ENCODE measurements around the gene PERM1. TPM values are rescaled to one million over a fixed set of nuclear protein-coding genes. Genes with fewer than 3 reads are reported as not detected.
"Not testable (repeated sequence)": the region's sequence is repeated elsewhere in the genome, so short reads cannot be mapped to it uniquely, and the experiment has no call there.

Gene PERM1
- total RNA-seq, 1 donor from 2014 or later: not detected

DNA sequence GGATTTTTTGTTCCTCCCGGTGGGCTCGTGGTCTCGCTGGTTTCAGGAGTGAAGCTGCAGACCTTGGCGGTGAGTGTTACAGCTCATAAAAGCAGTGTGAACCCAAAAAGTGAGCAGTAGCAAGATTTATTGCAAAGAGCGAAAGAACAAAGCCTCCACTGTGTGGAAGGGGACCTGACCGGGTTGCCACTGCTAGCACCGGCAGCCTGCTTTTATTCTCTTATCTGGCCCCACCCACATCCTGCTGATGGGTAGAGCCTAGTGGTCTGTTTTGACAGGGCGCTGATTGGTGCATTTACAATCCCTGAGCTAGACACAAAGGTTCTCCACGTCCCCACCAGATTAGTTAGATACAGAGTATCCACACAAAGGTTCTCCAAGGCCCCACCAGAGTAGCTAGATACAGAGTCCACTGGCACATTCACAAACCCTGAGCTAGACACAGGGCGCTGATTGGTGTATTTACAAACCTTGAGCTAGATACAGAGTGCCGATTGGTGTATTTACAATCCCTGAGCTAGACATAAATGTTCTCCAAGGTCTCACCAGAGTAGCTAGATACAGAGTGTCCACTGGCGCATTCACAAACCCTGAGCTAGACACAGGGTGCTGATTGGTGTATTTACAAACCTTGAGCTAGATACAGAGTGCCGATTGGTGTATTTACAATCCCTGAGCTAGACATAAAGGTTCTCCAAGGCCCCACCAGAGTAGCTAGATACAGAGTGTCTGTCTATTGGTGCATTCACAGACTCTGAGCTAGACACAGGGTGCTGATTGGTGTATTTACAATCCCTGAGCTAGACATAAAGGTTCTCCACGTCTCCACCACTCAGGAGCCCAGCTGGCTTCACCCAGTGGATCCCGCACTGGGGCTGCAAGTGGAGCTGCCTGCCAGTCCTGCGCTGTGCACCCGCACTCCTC is 35.8 kb upstream of the PERM1 start:
- FAIRE-seq: not testable (repeated sequence)

DNA sequence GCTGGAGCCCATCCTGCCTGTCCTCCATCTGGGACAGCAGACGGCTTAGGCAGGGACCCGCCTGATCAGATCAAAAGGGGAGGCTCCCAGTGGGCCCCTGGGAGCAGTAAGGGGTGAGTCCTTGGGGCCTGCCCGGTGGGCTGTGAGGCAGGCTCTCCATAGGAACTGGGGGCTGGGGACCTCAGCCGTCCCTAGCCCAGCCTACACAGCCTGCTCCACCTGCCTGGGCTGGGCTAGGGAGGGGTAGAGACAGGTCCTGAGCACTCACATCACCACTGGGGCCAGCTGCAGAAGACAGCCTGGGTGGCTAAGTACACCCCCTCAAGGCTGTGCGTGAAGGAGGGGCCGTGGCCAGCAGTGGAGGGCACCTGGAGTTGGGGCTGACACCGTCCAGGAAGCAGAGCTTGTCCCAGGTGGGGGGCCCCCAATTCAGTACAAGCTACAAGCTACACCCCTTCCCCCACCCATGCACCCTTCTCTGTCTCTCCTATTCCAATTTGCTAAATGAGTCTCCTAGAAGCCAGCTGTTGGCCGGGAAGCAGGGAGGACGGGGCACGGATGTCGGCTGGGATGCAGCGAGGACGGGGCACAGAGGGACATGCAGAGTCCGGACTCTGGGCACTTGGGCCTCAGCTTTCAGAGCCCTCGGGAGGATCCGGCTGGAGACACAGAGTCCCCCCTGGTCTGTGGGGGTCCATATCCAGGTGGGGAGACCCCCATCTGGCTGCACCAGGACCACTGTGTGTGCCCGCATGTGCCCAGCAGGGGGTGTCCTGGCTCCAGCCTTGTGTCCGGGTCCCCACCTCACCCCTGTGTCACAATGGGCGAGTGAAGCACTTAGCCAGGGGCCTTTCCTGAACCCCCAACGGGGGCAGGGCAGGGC is 33.1 kb upstream of the PERM1 start:
- no peak for DNase-seq (ENCODE audit: low spot score in 2 of 2)

More for the DNA sequence above, 35.8 kb upstream of the PERM1 start:
- not testable (repeated sequence) for DNase-seq (ENCODE audit: low spot score in 2 of 2)

GRCh38 chr1:1013922-1014648 is 32.2 kb upstream of the PERM1 start:
- no peak for FAIRE-seq
- DNase-seq (ENCODE audit: low spot score in 2 of 2): no peak

More for the DNA sequence above, 33.1 kb upstream of the PERM1 start:
- FAIRE-seq: no peak

- peak; percentile 58 to 80 for DNase-seq (ENCODE audit: low spot score in 2 of 2)
- no peak for FAIRE-seq
These were observed 31.4 kb upstream of the PERM1 start, which contains the start of gene ISG15 for GRCh38 chr1:1013105-1013921. Gene ISG15, plus strand, starts transcription at chr1:1013497. Its CDS starts 77 bp downstream, at chr1:1013574.

DNA sequence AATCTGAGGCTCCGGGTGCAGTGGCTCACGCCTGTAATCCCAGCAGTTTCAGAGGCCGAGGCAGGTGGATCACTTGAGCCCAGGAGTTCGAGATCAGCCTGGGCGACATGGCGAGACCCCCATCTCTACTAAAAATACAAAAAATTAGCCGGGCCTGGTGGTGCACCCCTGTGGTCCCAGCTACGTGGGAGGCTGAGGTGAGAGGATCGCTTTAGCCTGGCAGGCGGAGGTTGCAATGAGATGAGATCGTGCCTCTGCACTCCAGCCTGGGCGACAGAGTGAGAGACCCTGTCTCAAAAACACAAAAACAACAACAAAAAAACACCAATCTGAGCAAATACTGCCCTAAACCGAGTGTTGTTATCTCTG is 30.8 kb upstream of the PERM1 start:
- FAIRE-seq; DNase-seq (ENCODE audit: low spot score in 2 of 2): not testable (repeated sequence)

DNA sequence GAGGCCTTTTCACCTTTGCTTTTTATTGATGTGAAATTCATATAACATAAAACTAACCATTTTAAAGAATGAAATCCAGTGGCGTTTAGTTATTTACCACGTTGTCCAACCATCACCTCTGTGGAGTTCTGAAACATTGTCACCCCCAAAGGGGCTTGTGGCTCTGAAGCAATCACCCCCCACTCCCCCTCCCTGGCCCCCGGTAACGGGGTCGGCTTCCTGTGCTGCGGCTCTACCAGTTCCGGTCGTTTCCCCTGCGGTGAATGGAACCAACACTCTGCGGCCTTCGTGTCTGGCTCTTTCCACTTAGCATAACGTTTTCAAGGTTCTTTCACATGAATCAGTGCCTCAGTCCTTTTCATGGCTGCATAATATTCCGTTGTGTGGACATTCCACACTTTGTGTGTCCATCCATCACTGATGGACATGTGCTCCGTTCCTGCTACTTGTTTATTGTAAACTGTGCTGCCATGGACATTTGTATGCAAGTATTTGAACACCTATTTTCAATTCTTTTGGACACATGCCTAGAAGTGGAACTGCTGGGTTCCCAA is 29.6 kb upstream of the PERM1 start:
- FAIRE-seq (no peak), DNase-seq (ENCODE audit: low spot score in 2 of 2) (no peak)

DNA sequence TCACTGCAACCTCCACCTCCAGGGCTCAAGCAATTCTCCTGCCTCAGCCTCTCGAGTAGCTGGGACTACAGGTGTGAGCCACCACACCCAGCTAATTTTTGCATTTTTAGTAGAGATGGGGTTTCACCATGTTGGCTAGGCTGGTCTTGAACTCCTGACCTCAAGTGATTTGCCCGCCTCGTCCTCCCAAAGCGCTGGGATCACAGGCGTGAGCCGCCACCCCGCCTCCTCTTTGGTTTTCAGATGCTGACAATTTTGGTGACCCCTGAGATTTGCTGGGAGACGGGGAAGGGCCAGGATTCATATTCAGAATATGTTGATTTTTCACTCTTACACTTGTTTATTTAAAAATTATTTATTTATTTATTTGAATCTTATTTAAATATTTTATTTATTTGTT is 28.2 kb upstream of the PERM1 start:
- FAIRE-seq; DNase-seq (ENCODE audit: low spot score in 2 of 2): not testable (repeated sequence)

DNA sequence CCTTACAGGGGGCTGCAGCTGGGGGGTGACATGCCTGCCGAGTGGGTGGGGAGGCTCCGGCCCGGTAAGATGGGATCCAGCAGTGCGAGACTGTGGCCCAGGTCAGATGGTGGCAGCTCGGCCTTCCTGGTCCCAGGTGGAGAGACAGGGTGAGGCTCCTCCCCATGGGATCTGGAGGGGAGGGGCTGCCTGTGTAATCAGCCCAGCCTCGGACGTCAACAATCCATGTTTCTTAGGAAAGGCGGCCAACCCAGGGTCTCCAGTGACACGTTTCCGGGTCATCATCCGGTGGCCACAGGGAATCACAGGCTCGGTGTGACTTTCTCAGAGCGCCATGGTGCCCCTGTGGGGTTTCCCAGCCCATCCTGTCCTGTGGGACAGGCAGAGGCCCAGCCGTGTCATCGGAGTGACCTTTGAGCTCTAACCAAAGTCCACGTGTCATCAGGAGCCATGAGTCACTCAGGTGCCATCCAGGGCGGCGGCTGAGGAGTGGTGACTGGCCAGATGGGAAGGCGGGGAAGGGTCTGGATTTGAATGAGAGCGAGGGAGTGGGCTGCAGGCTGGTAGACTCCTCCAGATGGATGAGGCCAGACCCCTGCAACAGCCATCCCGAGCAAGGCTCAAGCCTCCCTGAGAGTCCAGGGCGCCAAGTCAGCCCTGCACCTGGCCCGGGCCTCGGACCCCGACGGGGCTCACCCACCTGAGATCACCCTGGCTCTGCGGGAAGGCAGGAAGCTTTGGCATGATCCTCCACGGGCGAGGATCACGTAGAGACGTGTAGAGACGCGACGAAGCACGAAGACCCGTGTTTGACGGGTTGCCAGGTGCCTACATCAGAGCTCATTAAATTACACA is 24.6 kb upstream of the PERM1 start:
- FAIRE-seq (no peak), DNase-seq (ENCODE audit: low spot score in 2 of 2) (no peak)

- DNase-seq (ENCODE audit: low spot score in 2 of 2) (no peak), FAIRE-seq (no peak)
These were observed 23.9 kb upstream of the PERM1 start for GRCh38 chr1:1005774-1006304.

- FAIRE-seq (no peak), DNase-seq (ENCODE audit: low spot score in 2 of 2) (peak; percentile 51 to 63)
These were observed 23.1 kb upstream of the PERM1 start for GRCh38 chr1:1004780-1005697.

DNA sequence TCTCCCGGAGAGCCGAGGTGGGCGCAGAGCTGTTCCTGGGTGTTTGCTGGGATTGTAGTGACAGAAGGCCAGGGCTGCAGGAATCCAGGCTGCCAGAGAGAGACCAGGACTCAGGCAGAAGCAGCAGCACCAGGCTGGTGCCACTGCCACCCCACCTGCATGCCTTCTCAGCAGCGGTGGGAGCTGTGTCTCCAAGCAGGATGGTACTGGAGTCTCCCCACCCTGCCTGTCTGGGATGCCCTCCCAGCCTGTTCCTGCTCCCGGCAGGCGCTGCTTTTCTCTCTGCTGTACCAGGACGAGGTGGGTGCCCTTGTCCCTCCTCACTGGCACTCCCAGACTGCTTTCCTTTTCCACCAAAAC is 22.5 kb upstream of the PERM1 start:
- DNase-seq (ENCODE audit: low spot score in 2 of 2) (no peak), FAIRE-seq (no peak)

- no peak for DNase-seq (ENCODE audit: low spot score in 2 of 2)
- FAIRE-seq: no peak
These were observed 21.9 kb upstream of the PERM1 start for GRCh38 chr1:1003618-1004419.

- FAIRE-seq: no peak
- DNase-seq (ENCODE audit: low spot score in 2 of 2): peak in 1 of 2 donors; percentile 54
These were observed 19.3 kb upstream of the PERM1 start for GRCh38 chr1:1001057-1001783.

DNA sequence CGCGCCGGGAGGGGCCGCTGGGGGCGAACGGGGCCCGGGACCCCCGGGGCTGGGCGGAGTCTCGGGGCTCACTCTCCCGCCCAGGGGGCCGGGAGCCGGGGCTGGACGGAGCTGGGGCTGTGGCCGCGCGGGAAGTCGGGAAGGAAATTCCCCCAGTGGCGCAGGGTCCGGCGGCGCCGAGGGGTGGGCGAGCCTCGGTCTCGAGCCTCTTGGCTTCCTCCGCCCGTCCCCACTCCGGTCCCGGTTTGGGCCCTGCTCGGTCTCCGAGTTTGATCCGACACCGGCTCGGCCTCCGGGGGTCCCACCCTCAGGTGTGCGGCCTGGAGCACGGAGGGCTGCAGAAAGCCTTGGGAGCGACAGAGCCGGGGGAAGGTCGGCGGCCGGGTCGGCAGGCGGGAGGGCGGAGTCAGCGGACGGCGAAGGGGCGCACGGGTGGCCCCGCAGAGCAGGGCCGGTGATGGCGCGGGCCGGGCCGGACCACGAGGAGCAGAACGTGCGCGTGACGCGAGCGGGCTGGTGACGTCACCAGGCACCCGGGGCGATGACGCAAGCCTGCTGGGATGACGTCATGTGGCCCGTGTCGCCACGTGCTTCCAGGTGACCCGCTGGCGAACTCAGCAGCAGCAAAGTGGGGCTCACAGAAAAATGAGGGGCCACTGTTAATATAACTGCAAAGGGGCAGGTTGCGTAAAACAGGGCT is 18.6 kb upstream of the PERM1 start:
- no peak for FAIRE-seq
- peak; percentile 85 to 94 for DNase-seq (ENCODE audit: low spot score in 2 of 2)
